Activated CD4-positive, alpha-beta T cell treated with anti-CD3 and anti-CD28 coated beads, Interleukin-2, amount 10 ng/mL, durations not matched to agents 24 days and 14 days (primary cell): ENCODE data around the gene FRY. TPM values are rescaled to one million over a fixed set of nuclear protein-coding genes. Genes with fewer than 3 reads are reported as not detected.

Experiments used
- DNase-seq: peaks from one replicate; pipeline ENCODE4 v3.0.0; 2022
- H3K27ac Mint-ChIP-seq: one replicate; pipeline ENCODE4 v1.8.0; 2022; ENCODE audit warnings: mild to moderate bottlenecking, mixed read lengths
- H3K27me3 Mint-ChIP-seq: one replicate; pipeline ENCODE4 v1.8.0; 2022; ENCODE audit warnings: mixed read lengths
- H3K36me3 Mint-ChIP-seq: one replicate; pipeline ENCODE4 v1.8.0; 2022; ENCODE audit warnings: low read depth, mild to moderate bottlenecking, mixed read lengths
- H3K4me1 Mint-ChIP-seq: one replicate; pipeline ENCODE4 v1.8.0; 2021; ENCODE audit warnings: mixed read lengths
- H3K4me3 Mint-ChIP-seq: one replicate; pipeline ENCODE4 v1.8.0; 2022; ENCODE audit warnings: mild to moderate bottlenecking, moderate library complexity, mixed read lengths
- H3K9me3 Mint-ChIP-seq: one replicate; pipeline ENCODE4 v1.8.0; 2021; ENCODE audit warnings: mixed read lengths
- intact Hi-C: fragments of 100-400 bp; cut with micrococcal nuclease; formaldehyde crosslinking; loops from one replicate; pipeline ENCODE4 v1.15.1; 2023
- total RNA-seq: library from RNA; stranded (reverse); gene quantifications from 2 replicates; pipeline ENCODE4 v1.2.3, GENCODE V29; 2022

Gene FRY
- total RNA-seq, 1 donor from 2014 or later: 1.8 TPM

DNA sequence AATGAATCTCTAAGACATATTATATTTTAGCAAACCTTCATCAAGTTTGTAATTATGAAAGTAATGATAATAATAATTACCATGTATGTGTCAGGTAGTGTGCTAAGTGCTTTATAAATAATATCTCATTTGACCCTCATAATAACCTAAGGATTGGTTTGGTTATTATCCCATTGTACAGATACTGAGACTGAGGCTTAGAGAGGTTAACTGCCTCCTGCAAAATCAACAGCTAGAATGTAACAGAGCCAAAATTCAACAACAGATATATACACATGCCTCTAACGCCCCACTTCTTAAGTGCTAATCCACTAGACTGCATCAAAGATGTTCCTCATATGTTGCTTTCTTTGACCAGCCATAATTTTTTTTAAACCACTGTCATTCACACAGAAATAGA is 142.8 kb downstream of the FRY start:
- no peaks in the 10 kb centered on the region for H3K4me1 Mint-ChIP-seq
- H3K27me3 Mint-ChIP-seq: no peaks in the 10 kb centered on the region
- DNase-seq: no peak
- intact Hi-C loops: no loop called here
- H3K9me3 Mint-ChIP-seq: no peaks in the 10 kb centered on the region
- H3K4me3 Mint-ChIP-seq: no peak overlapping the region
- peaks cover 4% of the 10 kb centered on the region for H3K36me3 Mint-ChIP-seq
- H3K27ac Mint-ChIP-seq: no peak overlapping the region

DNA sequence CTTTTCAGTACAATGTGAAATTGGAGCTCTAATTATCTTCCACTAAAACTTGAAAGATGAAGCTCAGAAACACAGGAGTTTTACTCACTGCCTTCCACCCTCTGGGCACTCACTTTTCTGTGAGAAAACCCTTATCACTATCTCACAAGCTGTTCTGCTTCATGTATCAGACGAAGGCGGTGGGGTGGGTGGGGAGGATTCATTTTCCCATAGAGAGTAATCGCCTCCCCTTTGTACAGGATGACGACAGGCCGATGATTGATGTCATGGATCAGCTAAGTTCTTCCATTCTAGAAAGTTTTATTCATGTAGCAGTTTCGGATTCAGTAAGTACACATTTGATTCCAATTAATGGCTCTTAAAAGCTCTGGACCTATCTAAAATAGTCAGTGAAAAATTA is 143.7 kb downstream of the FRY start:
- H3K36me3 Mint-ChIP-seq: peaks cover 4% of the 10 kb centered on the region
- no peak overlapping the region for H3K27ac Mint-ChIP-seq
- intact Hi-C loops: no loop called here
- DNase-seq: no peak
- no peaks in the 10 kb centered on the region for H3K27me3 Mint-ChIP-seq
- no peaks in the 10 kb centered on the region for H3K9me3 Mint-ChIP-seq
- no peak overlapping the region for H3K4me3 Mint-ChIP-seq
- no peaks in the 10 kb centered on the region for H3K4me1 Mint-ChIP-seq

DNA sequence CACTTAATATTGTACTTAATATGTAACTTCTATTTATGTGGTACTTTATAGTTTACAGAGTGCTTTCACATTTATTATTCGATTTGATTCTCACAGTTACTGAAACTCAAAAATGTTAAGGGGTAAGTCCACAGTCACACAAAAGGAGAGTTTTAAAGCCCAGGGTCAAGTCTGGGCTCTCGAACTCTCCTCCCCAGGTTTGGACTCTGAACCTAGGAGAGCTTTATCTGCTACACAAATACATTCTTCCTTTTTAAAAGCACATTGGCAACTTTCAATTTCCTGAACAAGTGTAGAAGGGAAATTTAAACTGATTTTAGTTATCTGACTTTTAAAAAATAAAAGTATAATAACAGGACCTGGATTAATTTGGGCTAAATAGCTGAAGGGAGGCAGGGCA is 144.4 kb downstream of the FRY start:
- intact Hi-C loops: no loop called here
- peaks cover 4% of the 10 kb centered on the region for H3K36me3 Mint-ChIP-seq
- no peak for DNase-seq

DNA sequence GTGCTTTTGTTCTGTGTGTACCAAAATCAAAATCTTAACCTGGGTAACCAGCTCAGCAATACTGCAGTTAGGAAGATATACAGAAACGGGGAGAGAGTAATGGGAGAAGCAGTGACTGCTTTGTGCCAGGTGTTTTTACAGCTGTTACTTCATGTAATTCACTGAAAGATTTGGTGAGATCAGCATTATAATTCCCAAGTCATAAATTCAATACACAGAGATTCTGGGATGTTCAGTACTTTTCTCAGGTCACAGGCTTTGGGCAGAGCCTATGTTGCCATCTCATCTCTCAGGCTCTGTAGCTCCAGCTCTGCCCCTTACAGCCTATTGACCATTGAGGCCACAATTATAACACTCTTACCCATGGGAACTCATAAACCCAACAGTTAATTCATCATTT is 145.1 kb downstream of the FRY start:
- intact Hi-C loops: no loop called here
- no peaks in the 10 kb centered on the region for H3K4me1 Mint-ChIP-seq
- H3K9me3 Mint-ChIP-seq: no peaks in the 10 kb centered on the region
- H3K36me3 Mint-ChIP-seq: peaks cover 4% of the 10 kb centered on the region
- no peak overlapping the region for H3K27ac Mint-ChIP-seq
- no peaks in the 10 kb centered on the region for H3K27me3 Mint-ChIP-seq
- no peak overlapping the region for H3K4me3 Mint-ChIP-seq
- DNase-seq: no peak

More for the DNA sequence above, 144.4 kb downstream of the FRY start:
- Mint-ChIP-seq H3K4me3 (no peak overlapping the region), H3K27ac (no peak overlapping the region), H3K4me1 (no peaks in the 10 kb centered on the region), H3K9me3 (no peaks in the 10 kb centered on the region), H3K27me3 (no peaks in the 10 kb centered on the region)

DNA sequence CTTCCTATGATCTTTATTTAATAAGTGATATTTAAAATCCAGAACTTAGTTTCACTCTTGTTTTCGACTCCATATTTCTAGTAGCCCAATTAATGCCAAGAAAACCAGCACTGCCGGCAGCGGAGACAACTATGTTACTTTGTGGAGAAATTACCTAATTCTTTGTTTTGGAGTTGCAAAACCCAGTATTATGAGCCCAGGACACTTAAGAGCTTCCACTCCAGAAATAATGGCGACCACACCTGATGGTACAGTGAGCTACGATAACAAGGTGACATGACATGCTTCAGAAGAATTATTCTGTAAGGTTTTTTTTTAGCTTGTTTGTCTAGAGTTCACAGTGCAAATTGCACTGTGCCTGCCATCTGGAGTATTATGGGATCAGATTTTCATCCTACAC is 147.2 kb downstream of the FRY start:
- H3K27me3 Mint-ChIP-seq: no peaks in the 10 kb centered on the region
- no peaks in the 10 kb centered on the region for H3K9me3 Mint-ChIP-seq
- intact Hi-C loops: no loop called here

DNA sequence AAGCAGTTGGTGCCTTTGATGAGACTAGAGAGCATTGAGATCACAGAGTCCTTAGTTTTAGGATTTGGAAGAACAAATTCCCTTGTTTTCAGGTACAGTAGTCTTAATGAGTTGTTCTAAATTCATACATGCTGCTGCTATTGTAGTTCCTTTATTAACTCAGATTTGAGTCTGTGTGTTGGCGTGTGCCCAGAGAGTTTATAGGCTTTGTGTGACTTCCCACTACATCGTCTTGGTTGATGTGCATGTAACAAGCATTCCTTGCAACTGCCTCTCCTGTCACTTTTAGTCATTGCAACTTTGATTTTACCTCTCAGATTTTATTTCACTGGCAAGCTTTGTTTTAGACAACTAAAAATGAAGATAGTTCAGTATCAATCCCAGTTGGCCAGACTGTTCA is 148.1 kb downstream of the FRY start:
- Mint-ChIP-seq H3K9me3 (no peaks in the 10 kb centered on the region), H3K4me3 (no peak overlapping the region), H3K4me1 (no peaks in the 10 kb centered on the region), H3K36me3 (no peaks in the 10 kb centered on the region), H3K27ac (no peak overlapping the region), H3K27me3 (no peaks in the 10 kb centered on the region)
- DNase-seq: no peak
- intact Hi-C loops: no loop called here

More for the DNA sequence above, 147.2 kb downstream of the FRY start:
- no peak for DNase-seq
- Mint-ChIP-seq H3K36me3 (no peaks in the 10 kb centered on the region), H3K4me1 (no peaks in the 10 kb centered on the region), H3K4me3 (no peak overlapping the region), H3K27ac (no peak overlapping the region)

DNA sequence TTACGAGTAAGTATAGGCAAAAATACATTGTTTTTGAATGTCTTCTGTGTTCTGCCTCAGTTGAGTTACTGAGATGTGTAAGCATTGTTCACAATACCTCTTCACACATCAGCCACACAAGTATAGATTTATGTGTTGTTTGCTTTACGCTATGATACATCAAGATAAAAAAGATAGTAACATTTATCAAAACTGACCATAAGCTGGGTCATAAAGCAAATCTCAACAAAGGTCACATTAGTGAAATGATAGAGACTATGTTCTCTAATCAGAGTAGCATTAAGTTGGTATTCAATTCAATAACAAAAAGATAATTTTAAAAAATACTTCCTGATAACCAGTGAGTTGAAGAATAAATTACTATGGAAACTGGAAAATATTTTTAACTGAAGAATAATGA is 156.1 kb downstream of the FRY start:
- H3K36me3 Mint-ChIP-seq: no peaks in the 10 kb centered on the region
- no peak for DNase-seq
- H3K4me3 Mint-ChIP-seq: no peak overlapping the region
- no peak overlapping the region for H3K27ac Mint-ChIP-seq
- intact Hi-C loops: no loop called here
- H3K9me3 Mint-ChIP-seq: no peaks in the 10 kb centered on the region
- no peaks in the 10 kb centered on the region for H3K27me3 Mint-ChIP-seq
- H3K4me1 Mint-ChIP-seq: no peaks in the 10 kb centered on the region

DNA sequence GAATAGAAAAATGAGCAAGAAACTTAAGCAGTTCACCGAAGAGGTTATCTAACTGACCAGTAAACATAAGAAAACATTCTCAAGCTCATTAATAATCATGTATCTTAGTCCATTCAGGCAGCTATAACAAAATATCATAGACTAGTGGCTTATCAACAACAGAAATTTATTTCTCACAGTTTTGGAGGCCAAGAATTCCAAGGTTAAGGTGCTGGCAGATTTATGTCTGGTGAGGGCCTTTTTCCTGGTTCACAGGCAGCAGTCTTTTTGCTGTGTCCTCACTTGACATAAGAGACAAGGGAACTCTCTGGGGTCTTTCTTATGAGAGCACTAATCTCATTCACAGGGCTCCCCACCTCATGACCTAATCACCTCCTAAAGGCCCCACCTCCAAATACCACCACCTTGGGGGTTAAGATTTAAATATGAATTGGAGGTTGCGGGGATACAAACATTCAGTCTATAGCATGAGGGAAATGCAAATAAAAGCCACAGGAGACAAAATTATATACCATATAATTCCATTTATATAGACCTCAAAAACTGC is 160.0 kb downstream of the FRY start:
- no peak overlapping the region for H3K27ac Mint-ChIP-seq
- H3K9me3 Mint-ChIP-seq: no peaks in the 10 kb centered on the region
- intact Hi-C loops: no loop called here
- no peaks in the 10 kb centered on the region for H3K4me1 Mint-ChIP-seq
- DNase-seq: no peak
- no peaks in the 10 kb centered on the region for H3K36me3 Mint-ChIP-seq
- H3K27me3 Mint-ChIP-seq: no peaks in the 10 kb centered on the region
- H3K4me3 Mint-ChIP-seq: no peak overlapping the region

DNA sequence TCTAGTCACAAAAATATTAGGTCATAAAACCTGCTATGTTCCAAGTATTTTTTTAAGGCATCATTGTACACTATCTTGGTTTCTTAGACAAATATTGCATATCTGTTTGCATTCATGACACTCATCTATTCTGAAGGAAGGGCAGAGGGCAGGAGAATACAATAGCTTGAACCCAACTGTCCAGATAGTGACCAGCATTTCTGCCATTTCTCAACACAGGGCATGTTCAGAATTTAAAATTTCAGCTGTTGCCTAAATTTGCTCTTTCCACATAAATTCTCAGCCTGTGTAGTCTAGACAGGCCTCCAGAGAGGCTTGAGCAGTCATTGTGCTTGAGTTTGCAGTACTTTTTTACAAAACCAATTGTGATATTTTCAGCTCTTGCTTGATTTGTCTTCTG is 164.1 kb downstream of the FRY start:
- no peaks in the 10 kb centered on the region for H3K9me3 Mint-ChIP-seq
- no peaks in the 10 kb centered on the region for H3K27me3 Mint-ChIP-seq
- no peak for DNase-seq
- intact Hi-C loops: no loop called here
- no peak overlapping the region for H3K4me3 Mint-ChIP-seq
- H3K27ac Mint-ChIP-seq: no peak overlapping the region
- no peaks in the 10 kb centered on the region for H3K36me3 Mint-ChIP-seq
- no peaks in the 10 kb centered on the region for H3K4me1 Mint-ChIP-seq

DNA sequence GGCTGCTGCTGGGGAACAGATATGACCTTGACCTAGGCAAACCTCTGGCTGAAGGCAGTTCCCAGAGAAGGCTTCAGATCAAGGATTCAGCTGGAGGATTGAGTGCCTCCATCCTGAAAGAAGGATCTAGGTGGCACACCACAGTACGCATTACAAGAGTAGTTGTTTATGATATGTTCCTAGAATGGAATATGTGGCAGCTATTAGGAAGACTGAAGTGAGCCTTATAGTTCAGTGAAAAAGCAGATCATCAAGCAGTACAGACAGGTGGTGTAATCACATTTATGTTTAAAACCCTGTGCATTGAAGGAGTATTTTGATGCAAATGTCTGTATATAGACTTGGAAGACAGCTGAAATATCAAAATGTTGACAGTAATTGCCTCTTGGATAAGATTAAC is 167.6 kb downstream of the FRY start:
- no peak overlapping the region for H3K4me3 Mint-ChIP-seq
- no peak for DNase-seq
- H3K4me1 Mint-ChIP-seq: no peaks in the 10 kb centered on the region
- no peaks in the 10 kb centered on the region for H3K9me3 Mint-ChIP-seq
- no peaks in the 10 kb centered on the region for H3K27me3 Mint-ChIP-seq
- H3K36me3 Mint-ChIP-seq: no peaks in the 10 kb centered on the region
- H3K27ac Mint-ChIP-seq: no peak overlapping the region
- intact Hi-C loops: no loop called here

DNA sequence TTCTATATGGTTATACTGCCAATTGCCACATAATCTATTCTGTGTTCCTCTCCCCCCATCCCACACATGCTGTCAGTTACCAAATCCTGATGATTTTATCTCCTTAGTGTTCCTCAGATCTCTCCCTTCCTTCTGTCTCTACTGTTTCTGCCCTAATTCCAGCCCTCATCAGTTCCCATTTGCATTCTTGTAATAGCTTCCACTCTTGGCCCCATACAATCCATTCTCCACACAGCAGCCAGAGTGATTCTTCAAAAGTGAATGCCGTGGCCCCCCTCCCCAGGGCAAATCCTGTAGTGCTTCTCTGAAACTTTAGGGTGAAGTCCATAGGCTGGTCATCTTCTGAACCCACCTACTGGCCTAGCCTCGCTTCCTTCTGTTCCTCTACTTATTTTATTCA is 169.2 kb downstream of the FRY start:
- Mint-ChIP-seq H3K4me1 (no peaks in the 10 kb centered on the region), H3K27me3 (no peaks in the 10 kb centered on the region), H3K27ac (no peak overlapping the region), H3K36me3 (no peaks in the 10 kb centered on the region), H3K9me3 (no peaks in the 10 kb centered on the region), H3K4me3 (no peak overlapping the region)
- intact Hi-C loops: no loop called here
- no peak for DNase-seq

DNA sequence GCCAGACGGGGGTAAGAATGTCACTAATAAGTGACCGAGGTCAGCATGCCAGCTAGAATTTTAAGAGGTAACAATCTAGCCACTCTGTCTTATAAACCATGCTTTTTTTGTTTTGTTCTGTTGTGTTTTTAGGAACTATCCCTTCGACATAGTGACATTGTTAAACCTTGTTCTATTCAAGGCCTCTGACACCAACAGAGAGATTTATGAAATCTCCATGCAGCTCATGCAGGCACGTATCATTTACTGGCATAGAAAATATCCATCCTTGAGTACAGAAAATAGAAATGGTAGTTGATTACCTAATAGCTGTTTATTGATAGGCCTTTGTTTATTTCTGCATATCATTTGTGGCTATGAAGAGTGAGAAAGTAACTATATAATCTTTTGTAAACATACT is 170.2 kb downstream of the FRY start:
- H3K9me3 Mint-ChIP-seq: no peaks in the 10 kb centered on the region
- H3K36me3 Mint-ChIP-seq: no peaks in the 10 kb centered on the region
- DNase-seq: no peak
- H3K4me3 Mint-ChIP-seq: no peak overlapping the region
- H3K27me3 Mint-ChIP-seq: no peaks in the 10 kb centered on the region
- no peak overlapping the region for H3K27ac Mint-ChIP-seq
- intact Hi-C loops: no loop called here
- no peaks in the 10 kb centered on the region for H3K4me1 Mint-ChIP-seq

DNA sequence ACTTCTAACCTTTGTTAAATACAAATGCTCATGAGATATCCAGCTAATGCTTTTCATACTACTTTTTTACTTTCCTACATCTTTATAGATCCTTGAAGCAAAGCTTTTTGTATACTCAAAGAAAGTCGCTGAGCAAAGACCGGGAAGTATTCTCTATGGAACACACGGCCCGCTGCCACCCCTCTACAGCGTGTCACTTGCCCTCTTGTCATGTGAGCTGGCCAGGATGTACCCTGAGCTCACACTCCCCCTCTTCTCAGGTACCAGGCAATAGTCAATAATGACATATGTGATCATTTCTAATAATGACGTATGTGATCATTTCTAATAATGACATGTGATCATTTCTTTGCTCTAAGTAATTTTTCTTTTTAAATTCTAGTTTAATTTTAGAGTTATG is 170.7 kb downstream of the FRY start:
- no peaks in the 10 kb centered on the region for H3K4me1 Mint-ChIP-seq
- intact Hi-C loops: no loop called here
- H3K36me3 Mint-ChIP-seq: no peaks in the 10 kb centered on the region
- H3K9me3 Mint-ChIP-seq: no peaks in the 10 kb centered on the region
- no peak overlapping the region for H3K4me3 Mint-ChIP-seq
- H3K27ac Mint-ChIP-seq: no peak overlapping the region
- no peak for DNase-seq
- no peaks in the 10 kb centered on the region for H3K27me3 Mint-ChIP-seq

DNA sequence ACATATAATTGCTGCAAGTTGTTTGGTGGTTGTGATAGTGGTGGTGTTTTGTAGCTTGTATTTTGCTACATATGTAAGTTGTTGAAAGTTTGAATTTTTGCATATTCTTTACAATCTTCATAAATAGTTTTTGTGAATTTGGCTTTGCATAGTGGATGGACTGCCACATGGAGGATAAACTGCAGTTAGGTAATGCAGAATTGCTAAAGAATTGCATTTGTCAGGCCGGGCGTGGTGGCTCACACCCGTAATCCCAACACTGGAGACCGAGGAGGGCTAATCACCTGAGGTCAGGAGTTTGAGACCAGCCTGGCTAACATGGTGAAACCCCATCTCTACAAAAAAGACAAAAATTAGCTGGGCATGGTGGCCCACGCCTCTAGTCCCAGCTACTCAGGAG is 171.6 kb downstream of the FRY start:
- H3K27me3 Mint-ChIP-seq: no peaks in the 10 kb centered on the region
- H3K27ac Mint-ChIP-seq: no peak overlapping the region
- intact Hi-C loops: no loop called here
- DNase-seq: no peak
- no peak overlapping the region for H3K4me3 Mint-ChIP-seq
- H3K4me1 Mint-ChIP-seq: no peaks in the 10 kb centered on the region
- no peaks in the 10 kb centered on the region for H3K36me3 Mint-ChIP-seq
- no peaks in the 10 kb centered on the region for H3K9me3 Mint-ChIP-seq

DNA sequence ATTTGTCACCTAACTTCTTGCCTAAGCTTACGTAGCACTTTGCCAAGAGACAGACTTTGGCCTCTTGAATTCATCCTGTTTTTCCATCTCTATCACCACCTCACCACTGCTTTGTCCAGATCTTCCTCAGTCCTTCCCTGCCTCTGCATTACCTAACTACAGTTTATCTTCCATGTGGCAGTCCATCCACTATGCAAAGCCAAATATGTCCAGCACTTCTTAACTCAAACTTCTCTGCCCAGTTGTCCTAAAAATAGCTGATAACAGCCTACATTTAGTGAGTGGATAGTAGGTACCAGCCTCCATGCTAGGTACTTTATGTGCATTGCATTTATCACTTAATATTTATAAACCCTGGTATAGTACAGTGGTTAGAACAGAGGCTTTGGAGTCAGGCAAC is 172.2 kb downstream of the FRY start:
- no peaks in the 10 kb centered on the region for H3K36me3 Mint-ChIP-seq
- no peak overlapping the region for H3K27ac Mint-ChIP-seq
- no peak overlapping the region for H3K4me3 Mint-ChIP-seq
- no peaks in the 10 kb centered on the region for H3K27me3 Mint-ChIP-seq
- H3K9me3 Mint-ChIP-seq: no peaks in the 10 kb centered on the region
- DNase-seq: no peak
- intact Hi-C loops: no loop called here
- no peaks in the 10 kb centered on the region for H3K4me1 Mint-ChIP-seq
